GM23338 (cell line): ENCODE data around the gene KLHL26. TPM values are rescaled to one million over a fixed set of nuclear protein-coding genes. Genes with fewer than 3 reads are reported as not detected.

Experiments used
- ATAC-seq: fragments of 200-7000 bp; cut with Tn5 transposase; 3 replicates; pipeline ENCODE4 v1.9.1; 2020
- DNase-seq: peaks from one replicate; pipeline ENCODE4 v3.0.0-alpha.2; 2015; ENCODE audit warnings: low spot score
- H2AFZ ChIP-seq: fragments of 200-600 bp; sonication (generic); 2 replicates; pipeline ENCODE4 v1.8.0; 2016; ENCODE audit warnings: antibody characterized with exemption, mild to moderate bottlenecking, moderate library complexity
- H3F3A ChIP-seq: fragments of 200-600 bp; sonication (generic); replicated peaks from 2 replicates; pipeline ENCODE4 v1.8.0; 2017; ENCODE audit warnings: antibody characterized with exemption, mixed run types, low read depth
- H3K27ac ChIP-seq: fragments of 200-600 bp; sonication (generic); 2 replicates; pipeline ENCODE4 v1.6.1; 2016; ENCODE audit warnings: low read depth
- H3K27me3 ChIP-seq: fragments of 200-600 bp; sonication (generic); 2 replicates; pipeline ENCODE4 v1.8.0; 2016; ENCODE audit warnings: mild to moderate bottlenecking, mixed run types, moderate library complexity; ENCODE audit not compliant: insufficient read depth
- H3K36me3 ChIP-seq: fragments of 200-600 bp; sonication (generic); 2 replicates; pipeline ENCODE4 v1.8.0; 2016; ENCODE audit warnings: mild to moderate bottlenecking; ENCODE audit not compliant: insufficient read depth
- H3K4me1 ChIP-seq: fragments of 200-600 bp; sonication (generic); 2 replicates; pipeline ENCODE4 v1.8.0; 2016; ENCODE audit warnings: mild to moderate bottlenecking, moderate library complexity; ENCODE audit not compliant: insufficient read depth
- H3K4me2 ChIP-seq: fragments of 200-600 bp; sonication (generic); 2 replicates; pipeline ENCODE4 v1.7.1; 2017; ENCODE audit warnings: mixed run types
- H3K4me3 ChIP-seq: fragments of 200-600 bp; sonication (generic); 2 replicates; pipeline ENCODE4 v1.6.1; 2016; ENCODE audit warnings: mixed run types
- H3K79me2 ChIP-seq: fragments of 200-600 bp; sonication (generic); replicated peaks from 2 replicates; pipeline ENCODE4 v1.8.0; 2017; ENCODE audit warnings: mild to moderate bottlenecking; ENCODE audit not compliant: insufficient read depth
- H3K9me2 ChIP-seq: fragments of 200-600 bp; sonication (generic); 2 replicates; pipeline ENCODE4 v1.8.0; 2017; ENCODE audit not compliant: insufficient read depth
- H4K20me1 ChIP-seq: fragments of 200-600 bp; sonication (generic); replicated peaks from 2 replicates; pipeline ENCODE4 v1.8.0; 2017; ENCODE audit warnings: mild to moderate bottlenecking; ENCODE audit not compliant: insufficient read depth
- H3K27ac Mint-ChIP-seq: 2 replicates; pipeline ENCODE4 v1.8.0; 2020; ENCODE audit warnings: inconsistent platforms, mild to moderate bottlenecking, moderate library complexity, mixed read lengths
- H3K27me3 Mint-ChIP-seq: 3 replicates; pipeline ENCODE4 v1.8.0; 2022; ENCODE audit warnings: low read depth, mild to moderate bottlenecking, moderate library complexity, mixed read lengths, inconsistent platforms; ENCODE audit not compliant: insufficient read depth, poor library complexity
- H3K36me3 Mint-ChIP-seq: 3 replicates; pipeline ENCODE4 v1.8.0; 2021; ENCODE audit warnings: low read depth, mild to moderate bottlenecking, inconsistent platforms, moderate library complexity, mixed read lengths
- H3K4me1 Mint-ChIP-seq: 3 replicates; pipeline ENCODE4 v1.8.0; 2020; ENCODE audit warnings: mild to moderate bottlenecking, inconsistent platforms, mixed read lengths
- H3K4me3 Mint-ChIP-seq: 3 replicates; pipeline ENCODE4 v1.8.0; 2021; ENCODE audit warnings: moderate library complexity, mild to moderate bottlenecking, inconsistent platforms, mixed read lengths
- H3K9me3 Mint-ChIP-seq: 3 replicates; pipeline ENCODE4 v1.8.0; 2020; ENCODE audit warnings: moderate library complexity, mild to moderate bottlenecking, inconsistent platforms, mixed read lengths
- ETS1 ChIP-seq: IDR thresholded peaks from 2 replicates; pipeline ENCODE4 v1.6.1; 2016; ENCODE audit warnings: antibody characterized with exemption
- EZH2 ChIP-seq: fragments of 200-600 bp; sonication (generic); IDR thresholded peaks from one replicate; pipeline ENCODE4 v1.8.0; 2017; ENCODE audit warnings: antibody characterized with exemption, mild to moderate bottlenecking, low read depth; ENCODE audit not compliant: unreplicated experiment
- STAT1 ChIP-seq: IDR thresholded peaks from one replicate; pipeline ENCODE4 v1.6.1; 2016; ENCODE audit warnings: antibody characterized with exemption; ENCODE audit not compliant: unreplicated experiment
- ZNF462 ChIP-seq: fragments of 250-450 bp; sonication (Bioruptor Pico); IDR thresholded peaks from 2 replicates; pipeline ENCODE4 v1.5.0; 2020; ENCODE audit warnings: mild to moderate bottlenecking, moderate library complexity
- polyA plus RNA-seq: library from polyadenylated mRNA; unstranded; fragments of >200 nt; fragmentation: Nextera tagmentation; extraction: Ambion mirVana; gene quantifications from 2 replicates; pipeline ENCODE4 v1.2.1, GENCODE V29; 2016
- total RNA-seq: library from RNA; depleted of rRNA; stranded (reverse); fragments of >200 nt; shearing (Covaris generic); gene quantifications from 2 replicates; pipeline ENCODE4 v1.2.3, GENCODE V29; 2014

The KLHL26 gene
- total and polyA plus RNA-seq, 2 experiments from 2014 or later = 3.6 to 11.2 TPM

- Mint-ChIP-seq H3K4me3 (no peak overlapping the region; the same call in 2 of the 3 replicates), H3K27ac (no peak overlapping the region), H3K9me3 (no peaks in the 10 kb centered on the region), H3K27me3 (peaks cover 21% of the 10 kb centered on the region), H3K4me1 (peaks cover 21% of the 10 kb centered on the region), H3K36me3 (no peaks in the 10 kb centered on the region)
- Histone ChIP-seq H3K4me1 (peaks cover 14% of the 10 kb centered on the region), H4K20me1 (peaks cover 40% of the 10 kb centered on the region; the same call in 1 of the 2 replicates), H2AFZ (no peak overlapping the region), H3F3A (peaks cover 20% of the 10 kb centered on the region), H3K27me3 (no peaks in the 10 kb centered on the region), H3K4me3 (no peak overlapping the region), H3K9me2 (no peaks in the 10 kb centered on the region), H3K36me3 (no peaks in the 10 kb centered on the region), H3K79me2 (peaks cover 32% of the 10 kb centered on the region), H3K27ac (no peak overlapping the region), H3K4me2 (no peak overlapping the region)
- TF ChIP-seq EZH2 = no peak
- TF ChIP-seq ZNF462 = no peak
- no peak for TF ChIP-seq STAT1
- TF ChIP-seq ETS1 = no peak
- DNase-seq = no peak
- ATAC-seq = no peak; the same call in 2 of the 3 replicates
These were observed 62.7 kb downstream of the KLHL26 start for GRCh38 chr19:18699403-18700054.
